Kidney (tissue), 14 donors: ENCODE results near the gene MASP1. TPM values are rescaled to one million over a fixed set of nuclear protein-coding genes. Genes with fewer than 3 reads are reported as not detected.

Experiments
- DNase-seq, 5 donors: peaks; one replicate each; pipeline ENCODE4 v3.0.0-alpha.2; 2013 to 2020
- FAIRE-seq: peaks from 2 replicates; lab custom pipeline; 2012; peaks lifted over from hg19 to GRCh38; lab: Jason Lieb, UNC
- H3K27ac ChIP-seq, 2 donors: one replicate each; pipeline ENCODE4 v1.7.0; 2013; ENCODE audit warnings: low read depth in 2 of 2, low read length in 2 of 2, inconsistent platforms in 1 of 2
- H3K27me3 ChIP-seq: one replicate; pipeline ENCODE4 v1.7.1; 2013; ENCODE audit warnings: low read length, inconsistent platforms; ENCODE audit not compliant: control insufficient read depth, insufficient read depth
- H3K36me3 ChIP-seq, 3 donors: one replicate each; pipeline versions ENCODE4 v1.7.0 to v1.7.1; 2013; ENCODE audit warnings: low read length in 3 of 3, control low read depth in 1 of 3, inconsistent platforms in 1 of 3; ENCODE audit not compliant: insufficient read depth in 3 of 3, control insufficient read depth in 2 of 3
- H3K4me1 ChIP-seq, 3 donors: one replicate each; pipeline versions ENCODE4 v1.7.0 to v1.7.1; 2013; ENCODE audit warnings: low read length in 3 of 3, inconsistent platforms in 1 of 3, low read depth in 1 of 3; ENCODE audit not compliant: control insufficient read depth in 2 of 3, insufficient read depth in 2 of 3
- H3K4me3 ChIP-seq, 3 donors: one replicate each; pipeline versions ENCODE4 v1.7.0 to v1.8.1; 2013; ENCODE audit warnings: low read length in 3 of 3, control low read depth in 1 of 3, inconsistent platforms in 1 of 3
- H3K9ac ChIP-seq, 3 donors: one replicate each; pipeline versions ENCODE4 v1.7.0 to v1.7.1; 2013; ENCODE audit warnings: low read length in 3 of 3, control low read depth in 1 of 3, inconsistent platforms in 1 of 3
- H3K9me3 ChIP-seq, 3 donors: one replicate each; pipeline versions ENCODE4 v1.7.0 to v1.7.1; 2013; ENCODE audit warnings: low read length in 3 of 3, control low read depth in 1 of 3, inconsistent platforms in 1 of 3; ENCODE audit not compliant: control insufficient read depth in 2 of 3, insufficient read depth in 1 of 3
- intact Hi-C: fragments of 100-400 bp; cut with DNase I; formaldehyde crosslinking; loops from one replicate; pipeline ENCODE4 v1.11.1; 2022
- polyA plus RNA-seq: library from polyadenylated mRNA; stranded (reverse); fragments of 350-450 nt; fragmentation: Illumina TruSeq; extraction: RNeasy Lipid Tissue Mini Kit (QIAGEN cat#74804); gene quantifications from one replicate; pipeline ENCODE4 v1.2.3, GENCODE V29; 2014; ENCODE audit warnings: low read depth, low replicate concordance; ENCODE audit not compliant: insufficient read depth
- total RNA-seq: library from RNA; stranded (reverse); fragmentation: NEBNext Ultra II Directional; extraction: Animal tissue kit (Norgen Biotek cat#: 25700); gene quantifications from one replicate; pipeline ENCODE4 v1.2.1, GENCODE V29; 2021
- TF ChIP-seq, protein P1 (sequence below): IDR thresholded peaks from 3 replicates; pipeline ENCODE4 v1.5.1; 2012; ENCODE audit warnings: mild to moderate bottlenecking, moderate library complexity, borderline replicate concordance; ENCODE audit not compliant: insufficient read depth; ENCODE audit errors: extremely low read depth
- donor health status: control.
- donor health status: control.
- donor health status: control.
- donor health status: control.
- donor health status: control.
- donor health status: DM: yes; HTN: yes; CAD: no.
- donor health status: Normal renal cell carcinoma (clear cell type).

MASP1 gene
- total and polyA plus RNA-seq, 2 donors from 2014 or later, result 2.8 to 4.8 TPM

DNA sequence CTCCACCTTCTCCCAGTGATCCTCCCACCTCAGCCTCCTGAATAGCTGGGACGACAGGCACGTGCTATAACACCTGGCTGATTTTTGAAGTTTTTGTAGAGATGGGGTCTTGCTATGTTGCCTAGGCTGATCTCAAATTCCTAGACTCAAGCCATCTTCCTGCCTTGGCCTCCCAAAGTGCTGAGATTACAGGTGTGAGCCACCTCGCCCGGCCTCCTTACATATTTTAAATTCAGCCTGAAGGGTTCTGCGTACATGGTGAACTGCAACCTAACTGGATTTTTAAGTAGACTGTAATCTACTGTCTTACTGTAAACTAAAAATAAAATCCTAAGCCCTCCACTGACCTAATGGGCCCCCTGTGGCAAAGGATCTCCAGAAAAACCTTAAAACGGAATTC lies 34.1 kb downstream of the MASP1 start:
- no peak for FAIRE-seq
- Histone ChIP-seq H3K36me3 (peaks cover 0 to 3% (median 0%) of the 10 kb centered on the region in 3 donors), H3K27me3 (no peaks in the 10 kb centered on the region), H3K9me3 (no peaks in the 10 kb centered on the region), H3K4me3 (no peak overlapping the region), H3K4me1 (no peaks in the 10 kb centered on the region), H3K27ac (no peak overlapping the region), H3K9ac (no peak overlapping the region)
- TF ChIP-seq, protein P1, sequence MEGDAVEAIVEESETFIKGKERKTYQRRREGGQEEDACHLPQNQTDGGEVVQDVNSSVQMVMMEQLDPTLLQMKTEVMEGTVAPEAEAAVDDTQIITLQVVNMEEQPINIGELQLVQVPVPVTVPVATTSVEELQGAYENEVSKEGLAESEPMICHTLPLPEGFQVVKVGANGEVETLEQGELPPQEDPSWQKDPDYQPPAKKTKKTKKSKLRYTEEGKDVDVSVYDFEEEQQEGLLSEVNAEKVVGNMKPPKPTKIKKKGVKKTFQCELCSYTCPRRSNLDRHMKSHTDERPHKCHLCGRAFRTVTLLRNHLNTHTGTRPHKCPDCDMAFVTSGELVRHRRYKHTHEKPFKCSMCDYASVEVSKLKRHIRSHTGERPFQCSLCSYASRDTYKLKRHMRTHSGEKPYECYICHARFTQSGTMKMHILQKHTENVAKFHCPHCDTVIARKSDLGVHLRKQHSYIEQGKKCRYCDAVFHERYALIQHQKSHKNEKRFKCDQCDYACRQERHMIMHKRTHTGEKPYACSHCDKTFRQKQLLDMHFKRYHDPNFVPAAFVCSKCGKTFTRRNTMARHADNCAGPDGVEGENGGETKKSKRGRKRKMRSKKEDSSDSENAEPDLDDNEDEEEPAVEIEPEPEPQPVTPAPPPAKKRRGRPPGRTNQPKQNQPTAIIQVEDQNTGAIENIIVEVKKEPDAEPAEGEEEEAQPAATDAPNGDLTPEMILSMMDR, result no peak
- no peak for DNase-seq
- intact Hi-C loops, result no loop called here

GRCh38 chr3:187256051-187256616 lies 35.4 kb downstream of the MASP1 start:
- TF ChIP-seq, protein P1, result no peak
- no peak for FAIRE-seq

DNA sequence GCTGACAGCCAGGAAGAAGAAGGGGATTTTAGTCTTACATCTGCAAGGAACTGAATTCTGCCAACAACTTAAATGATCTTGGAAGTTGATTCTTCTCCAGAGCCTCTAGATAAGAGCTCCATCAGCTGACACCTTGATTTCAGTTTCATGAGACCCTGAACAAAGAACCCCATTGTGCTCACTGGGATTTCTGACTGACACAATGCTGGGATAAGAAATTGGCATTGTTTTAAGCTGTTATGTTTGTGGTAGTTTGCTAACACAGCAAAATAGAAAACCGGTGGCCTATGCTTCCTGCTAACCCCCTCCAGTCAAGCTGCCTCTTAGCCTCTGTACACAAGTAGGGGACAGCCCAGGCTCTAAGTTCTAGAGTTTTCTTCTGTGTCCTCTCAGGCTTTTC lies 36.2 kb downstream of the MASP1 start:
- peaks cover 0 to 3% (median 0%) of the 10 kb centered on the region in 3 donors for H3K36me3 ChIP-seq
- intact Hi-C loops, result no loop called here
- H3K9ac ChIP-seq, result no peak overlapping the region
- no peaks in the 10 kb centered on the region for H3K27me3 ChIP-seq
- DNase-seq (no peak), FAIRE-seq (no peak)
- H3K4me3 ChIP-seq, result no peak overlapping the region
- no peaks in the 10 kb centered on the region for H3K9me3 ChIP-seq
- H3K27ac ChIP-seq, result no peak overlapping the region
- TF ChIP-seq, protein P1, result no peak
- H3K4me1 ChIP-seq, result no peaks in the 10 kb centered on the region

More at GRCh38 chr3:187256051-187256616, 35.4 kb downstream of the MASP1 start:
- H3K27me3 ChIP-seq, result no peaks in the 10 kb centered on the region
- no peak overlapping the region for H3K27ac ChIP-seq
- no peak overlapping the region for H3K9ac ChIP-seq
- intact Hi-C loops, result no loop called here
- H3K4me3 ChIP-seq, result no peak overlapping the region
- H3K4me1 ChIP-seq, result no peaks in the 10 kb centered on the region
- H3K9me3 ChIP-seq, result no peaks in the 10 kb centered on the region
- DNase-seq, result no peak
- H3K36me3 ChIP-seq, result peaks cover 0 to 3% (median 0%) of the 10 kb centered on the region in 3 donors

DNA sequence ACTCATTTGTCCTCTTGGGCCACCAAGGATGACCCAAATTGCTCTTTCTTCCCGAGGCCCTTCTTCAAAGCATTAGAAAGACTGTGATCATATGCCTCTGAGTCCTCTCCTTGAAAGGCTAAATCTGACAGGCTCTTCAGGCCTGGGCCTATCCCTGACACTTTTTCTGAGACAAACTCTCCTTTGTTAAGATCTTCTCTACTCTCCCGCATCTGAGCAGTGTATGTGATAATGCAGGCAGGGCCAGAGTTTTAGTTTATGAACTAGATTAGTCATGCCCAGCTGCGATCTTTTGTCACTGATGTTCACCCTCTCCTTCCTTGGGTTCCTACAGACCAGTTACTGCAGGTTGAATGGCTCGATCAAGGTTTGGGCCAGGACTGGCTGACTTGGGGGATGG lies 39.2 kb downstream of the MASP1 start:
- Histone ChIP-seq H3K27ac (no peak overlapping the region), H3K4me1 (no peaks in the 10 kb centered on the region), H3K36me3 (peaks cover 0 to 3% (median 0%) of the 10 kb centered on the region in 3 donors), H3K9ac (no peak overlapping the region), H3K4me3 (no peak overlapping the region), H3K27me3 (no peaks in the 10 kb centered on the region), H3K9me3 (no peaks in the 10 kb centered on the region)
- DNase-seq (no peak), FAIRE-seq (no peak)
- TF ChIP-seq, protein P1, result no peak
- intact Hi-C loops, result no loop called here
